AG09319 (cell line): ENCODE results near the gene RSPH1.

Experiments used
- DNase-seq: peaks from one replicate; pipeline ENCODE4 v3.0.0-alpha.2; 2010; ENCODE audit warnings: low read depth; ENCODE audit errors: extremely low read depth
- TF ChIP-seq, protein P1 (sequence below): IDR thresholded peaks from 2 replicates; pipeline ENCODE4 v1.5.1; 2011; ENCODE audit warnings: low read depth, mild to moderate bottlenecking, inconsistent platforms, low read length, moderate library complexity

The RSPH1 gene

DNA sequence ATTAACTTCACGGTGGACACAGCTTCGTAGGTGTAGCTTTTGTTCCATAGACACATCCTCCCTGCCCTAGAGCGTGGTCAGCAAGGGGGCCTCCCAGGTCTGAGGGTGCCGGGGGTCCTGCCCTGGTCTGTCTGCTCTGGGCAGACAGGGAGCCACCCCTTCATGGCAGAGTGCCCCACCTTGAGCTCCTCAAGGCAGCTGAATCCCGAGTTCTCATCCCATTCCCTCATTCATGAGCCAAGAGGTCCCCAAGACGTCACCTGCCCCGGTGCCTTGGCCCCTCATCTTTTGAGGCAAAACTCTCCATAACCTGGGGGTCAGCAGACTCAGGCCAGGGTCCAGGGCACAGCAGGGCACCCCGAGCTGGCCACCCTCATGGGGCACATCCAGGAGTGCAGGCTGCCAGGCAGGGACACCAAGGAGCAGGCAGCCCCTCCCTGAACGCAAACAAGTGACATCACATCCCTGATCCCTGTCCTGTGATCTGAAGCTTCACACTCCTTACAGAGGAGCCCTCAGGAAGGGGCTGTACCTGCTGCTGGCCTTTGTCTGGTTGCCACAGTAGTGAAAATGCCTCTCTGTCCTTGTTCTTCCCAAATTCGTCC is 69.0 kb downstream of the RSPH1 start:
- TF ChIP-seq, protein P1, sequence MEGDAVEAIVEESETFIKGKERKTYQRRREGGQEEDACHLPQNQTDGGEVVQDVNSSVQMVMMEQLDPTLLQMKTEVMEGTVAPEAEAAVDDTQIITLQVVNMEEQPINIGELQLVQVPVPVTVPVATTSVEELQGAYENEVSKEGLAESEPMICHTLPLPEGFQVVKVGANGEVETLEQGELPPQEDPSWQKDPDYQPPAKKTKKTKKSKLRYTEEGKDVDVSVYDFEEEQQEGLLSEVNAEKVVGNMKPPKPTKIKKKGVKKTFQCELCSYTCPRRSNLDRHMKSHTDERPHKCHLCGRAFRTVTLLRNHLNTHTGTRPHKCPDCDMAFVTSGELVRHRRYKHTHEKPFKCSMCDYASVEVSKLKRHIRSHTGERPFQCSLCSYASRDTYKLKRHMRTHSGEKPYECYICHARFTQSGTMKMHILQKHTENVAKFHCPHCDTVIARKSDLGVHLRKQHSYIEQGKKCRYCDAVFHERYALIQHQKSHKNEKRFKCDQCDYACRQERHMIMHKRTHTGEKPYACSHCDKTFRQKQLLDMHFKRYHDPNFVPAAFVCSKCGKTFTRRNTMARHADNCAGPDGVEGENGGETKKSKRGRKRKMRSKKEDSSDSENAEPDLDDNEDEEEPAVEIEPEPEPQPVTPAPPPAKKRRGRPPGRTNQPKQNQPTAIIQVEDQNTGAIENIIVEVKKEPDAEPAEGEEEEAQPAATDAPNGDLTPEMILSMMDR = no peak

DNA sequence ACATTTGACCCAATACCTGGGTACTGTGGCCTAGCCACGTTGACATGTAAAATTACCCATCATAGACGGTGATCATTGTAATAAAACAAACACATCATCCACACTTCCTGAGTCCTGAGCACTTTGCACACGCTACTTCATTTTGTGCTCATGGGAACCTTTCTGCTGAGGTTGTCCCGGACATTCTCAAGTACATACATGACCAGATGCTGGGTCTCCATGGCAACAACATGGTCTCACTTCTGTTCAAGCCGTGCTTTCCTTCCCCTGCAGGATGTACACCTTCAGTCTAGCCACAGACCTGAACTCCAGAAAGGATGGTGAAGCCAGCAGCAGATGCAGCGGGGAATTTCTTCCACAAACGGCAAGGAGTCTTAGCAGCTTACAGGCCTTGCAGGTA is 69.6 kb downstream of the RSPH1 start:
- no peak for DNase-seq
- TF ChIP-seq, protein P1 = no peak

More for the DNA sequence above, 69.0 kb downstream of the RSPH1 start:
- DNase-seq = no peak

DNA sequence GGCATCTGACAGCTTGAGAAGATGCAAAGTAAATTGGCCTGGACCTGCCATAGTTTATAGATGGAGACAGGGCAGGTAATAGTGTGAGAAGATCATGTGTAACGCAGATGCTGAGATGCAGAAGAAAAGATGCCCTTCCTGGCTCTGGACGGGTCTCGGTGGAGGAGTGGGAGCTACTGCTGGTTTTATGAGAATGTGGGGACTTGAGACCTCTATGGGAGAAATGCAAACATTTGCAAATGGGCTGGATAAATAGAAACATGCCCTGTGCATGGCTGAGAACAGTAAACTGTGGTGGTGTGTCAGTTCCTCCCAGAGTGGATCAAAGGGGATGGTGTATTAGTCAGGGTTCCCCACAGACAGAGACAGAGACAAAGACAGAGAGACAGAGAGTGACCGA is 70.4 kb downstream of the RSPH1 start:
- DNase-seq = no peak
- TF ChIP-seq, protein P1 = no peak

DNA sequence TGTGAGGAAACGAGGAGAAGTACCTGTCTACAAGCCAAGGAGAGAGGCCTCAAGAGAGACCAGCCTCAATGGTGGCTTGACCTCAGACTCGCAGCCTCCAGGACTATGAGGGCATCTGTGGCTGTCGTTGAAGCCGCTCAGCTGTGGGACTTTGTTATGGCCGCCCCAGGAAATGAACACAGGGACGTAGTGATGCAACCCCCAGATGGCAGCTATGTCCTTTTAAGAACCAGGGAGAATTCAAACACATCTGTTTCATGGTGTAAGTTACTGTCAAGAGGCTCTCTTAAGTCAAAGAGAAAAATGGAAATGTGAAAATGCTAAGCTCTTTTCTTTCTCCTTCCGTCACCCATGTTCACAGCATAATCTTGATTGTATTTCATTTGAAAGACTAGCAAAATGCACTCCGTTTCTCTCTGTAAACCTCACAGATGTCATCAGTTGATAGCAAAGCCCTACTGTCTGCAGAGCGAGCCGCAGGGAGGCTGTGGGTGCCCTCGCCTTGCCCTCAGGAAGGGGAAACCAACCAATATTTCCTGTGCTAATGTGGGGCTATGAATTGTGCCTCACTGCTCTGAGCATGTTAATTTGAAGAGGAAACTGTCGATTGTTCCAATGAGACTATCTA is 71.0 kb downstream of the RSPH1 start:
- DNase-seq = no peak

DNA sequence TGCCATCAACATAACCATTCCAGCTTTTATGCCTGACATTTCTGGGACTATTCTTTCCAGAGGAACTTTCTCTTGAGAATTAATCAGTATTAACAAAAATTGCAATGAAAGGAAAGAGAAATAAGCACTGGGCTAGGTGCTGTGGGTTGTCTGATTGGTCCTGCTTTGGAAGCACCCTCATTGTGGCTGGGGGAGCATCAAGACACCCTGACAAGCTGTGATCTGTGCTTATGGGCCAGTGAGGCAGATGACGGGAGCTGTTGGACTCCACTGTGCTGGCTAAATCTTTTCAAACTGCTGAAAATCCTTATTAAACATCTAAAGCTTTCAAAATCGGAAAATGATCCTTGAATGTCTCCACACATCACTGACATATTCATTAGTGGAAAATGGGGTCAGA is 72.3 kb downstream of the RSPH1 start:
- DNase-seq = no peak
- TF ChIP-seq, protein P1 = no peak

More for the DNA sequence above, 71.0 kb downstream of the RSPH1 start:
- TF ChIP-seq, protein P1 = no peak

DNA sequence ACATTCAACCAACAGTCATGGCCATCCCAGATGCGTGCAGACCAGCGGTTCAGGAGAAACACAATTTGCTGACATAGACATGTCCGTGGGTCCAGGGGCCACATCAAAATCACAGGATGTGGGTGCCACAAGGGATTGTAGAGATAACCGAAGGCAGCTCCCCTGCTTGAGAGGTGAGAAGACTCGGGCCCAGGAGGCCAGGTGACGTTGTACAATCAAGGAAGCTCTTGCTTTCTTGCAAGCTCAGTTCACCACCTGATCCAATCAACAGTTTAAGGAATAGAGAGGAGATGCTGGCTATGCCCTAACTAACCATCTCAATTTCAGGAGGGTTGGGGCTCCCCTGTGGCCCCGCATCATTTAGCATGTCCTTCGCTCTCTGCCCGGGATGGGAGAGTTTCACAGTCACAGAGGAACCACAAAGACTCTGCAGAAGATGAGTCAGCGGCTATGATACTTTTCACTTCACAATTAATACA is 72.8 kb downstream of the RSPH1 start:
- DNase-seq = no peak

More for the DNA sequence above, 72.8 kb downstream of the RSPH1 start:
- TF ChIP-seq, protein P1 = no peak
